H7 (cell line): ENCODE results near the gene KLHL21. TPM values are rescaled to one million over a fixed set of nuclear protein-coding genes. Genes with fewer than 3 reads are reported as not detected.
"Not testable (repeated sequence)": the region's sequence is repeated elsewhere in the genome, so short reads cannot be mapped to it uniquely, and the experiment has no call there.

Experiments
- DNase-seq: peaks from one replicate; pipeline ENCODE4 v3.0.0; 2012
- H3K27me3 ChIP-seq: 2 replicates; pipeline ENCODE4 v1.6.0; 2011; ENCODE audit warnings: mild to moderate bottlenecking, low read length; ENCODE audit not compliant: control insufficient read depth, insufficient read depth
- H3K36me3 ChIP-seq: replicated peaks from 2 replicates; pipeline ENCODE4 v1.5.1; 2011; ENCODE audit warnings: low read length; ENCODE audit not compliant: control insufficient read depth, insufficient read depth
- H3K4me3 ChIP-seq: 2 replicates; pipeline ENCODE4 v1.5.1; 2011; ENCODE audit warnings: low read depth, mild to moderate bottlenecking, control low read depth, low read length, moderate library complexity; ENCODE audit not compliant: insufficient read depth
- total RNA-seq: library from RNA; depleted of rRNA; stranded (reverse); fragments of >200 nt; shearing (Covaris generic); gene quantifications from 2 replicates; pipeline ENCODE4 v1.2.3, GENCODE V29; 2014

Gene KLHL21
- total RNA-seq, 1 experiment from 2014 or later, result 35.0 TPM

DNA sequence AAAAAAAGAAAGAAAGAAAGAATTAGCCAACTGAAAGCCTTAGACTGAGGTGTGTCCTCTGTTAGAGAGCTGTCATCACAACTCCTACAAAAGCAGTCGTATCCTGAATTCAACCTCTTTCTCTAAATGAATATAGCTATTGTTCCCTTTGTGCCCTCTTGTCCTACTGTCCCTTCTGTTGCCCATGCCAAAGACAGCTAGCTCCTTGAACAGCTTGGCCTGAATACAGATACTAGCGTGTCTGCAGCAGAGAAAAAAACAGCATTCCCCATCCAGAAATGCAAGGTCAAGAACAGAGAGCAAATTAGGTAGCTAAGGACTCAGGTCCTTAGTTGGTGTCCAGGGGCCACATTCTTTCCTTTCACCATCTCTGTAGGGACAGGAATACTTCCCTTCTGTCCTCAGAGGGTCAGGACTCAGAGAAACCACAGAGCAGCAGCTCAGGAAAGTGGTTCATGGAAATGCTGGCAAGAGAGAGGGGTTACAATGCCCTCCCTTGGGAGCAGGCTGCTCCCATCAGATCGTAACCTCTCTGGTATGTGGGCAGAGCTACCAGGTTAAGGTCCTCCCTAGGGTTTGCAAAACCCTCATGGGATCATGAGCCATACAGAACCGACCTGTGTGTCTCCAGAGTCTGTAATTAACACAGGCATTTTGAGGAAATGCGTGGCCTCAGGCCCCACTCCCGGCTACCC is 24.7 kb downstream of the KLHL21 start:
- Histone ChIP-seq H3K4me3 (no peak overlapping the region), H3K27me3 (no peaks in the 10 kb centered on the region), H3K36me3 (no peaks in the 10 kb centered on the region; the same call in none of the 2 replicates)
- peak; percentile 41 for DNase-seq

- H3K36me3 ChIP-seq, result no peaks in the 10 kb centered on the region
- H3K27me3 ChIP-seq, result peaks cover 6% of the 10 kb centered on the region; the same call in 1 of the 2 replicates
- H3K4me3 ChIP-seq, result no peak overlapping the region
- DNase-seq, result peak; percentile 43
Measured at GRCh38 chr1:6574818-6575217, 27.9 kb downstream of the KLHL21 start.

DNA sequence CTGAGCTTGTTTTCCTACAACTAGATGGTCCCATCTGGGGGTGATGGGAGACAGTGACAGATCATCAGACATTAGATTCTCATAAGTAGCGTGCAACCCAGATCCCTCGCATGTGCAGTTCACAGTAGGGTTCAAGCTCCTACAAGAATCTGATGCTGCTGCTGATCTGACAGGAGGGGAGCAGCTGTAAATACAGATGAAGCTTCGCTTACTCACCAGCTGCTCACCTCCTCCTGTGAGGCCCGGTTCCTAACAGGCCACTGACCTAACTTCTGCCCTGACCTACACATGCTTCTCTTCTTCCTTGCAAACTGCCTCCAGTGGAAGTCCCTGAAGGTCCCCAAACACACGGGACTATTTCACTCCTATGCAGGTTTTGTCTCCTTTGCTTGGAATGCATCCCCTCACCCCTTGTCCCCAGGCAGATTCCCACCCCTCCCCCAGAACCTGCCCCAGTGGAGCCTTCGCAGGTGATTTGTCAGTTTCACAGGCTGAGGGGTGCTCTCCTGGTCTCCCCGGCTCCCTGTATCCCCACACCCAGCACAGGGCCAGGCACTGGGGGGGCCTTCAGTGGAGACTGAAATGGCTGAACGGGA is 28.5 kb downstream of the KLHL21 start:
- Histone ChIP-seq H3K36me3 (no peaks in the 10 kb centered on the region), H3K4me3 (no peak overlapping the region), H3K27me3 (peaks cover 8% of the 10 kb centered on the region; the same call in 1 of the 2 replicates)
- peak; percentile 58 for DNase-seq

GRCh38 chr1:6572653-6573383 is 29.9 kb downstream of the KLHL21 start:
- no peak overlapping the region for H3K4me3 ChIP-seq
- H3K36me3 ChIP-seq, result no peaks in the 10 kb centered on the region
- H3K27me3 ChIP-seq, result peaks cover 8% of the 10 kb centered on the region; the same call in 1 of the 2 replicates
- peak; percentile 57 for DNase-seq

DNA sequence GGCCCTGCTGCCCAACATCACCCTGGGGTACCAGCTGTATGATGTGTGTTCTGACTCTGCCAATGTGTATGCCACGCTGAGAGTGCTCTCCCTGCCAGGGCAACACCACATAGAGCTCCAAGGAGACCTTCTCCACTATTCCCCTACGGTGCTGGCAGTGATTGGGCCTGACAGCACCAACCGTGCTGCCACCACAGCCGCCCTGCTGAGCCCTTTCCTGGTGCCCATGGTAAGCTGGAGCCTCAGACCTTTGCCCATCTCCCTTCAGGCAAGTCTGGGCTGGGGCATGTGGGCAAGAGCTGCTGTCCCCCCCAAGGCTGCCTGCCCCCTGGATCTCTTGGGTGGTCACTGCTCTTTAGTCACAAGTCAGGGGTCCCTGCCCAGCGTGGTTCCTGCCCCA is 31.7 kb downstream of the KLHL21 start:
- H3K36me3 ChIP-seq, result no peaks in the 10 kb centered on the region
- no peak overlapping the region for H3K4me3 ChIP-seq
- no peak for DNase-seq
- H3K27me3 ChIP-seq, result peaks cover 8% of the 10 kb centered on the region; the same call in 1 of the 2 replicates

DNA sequence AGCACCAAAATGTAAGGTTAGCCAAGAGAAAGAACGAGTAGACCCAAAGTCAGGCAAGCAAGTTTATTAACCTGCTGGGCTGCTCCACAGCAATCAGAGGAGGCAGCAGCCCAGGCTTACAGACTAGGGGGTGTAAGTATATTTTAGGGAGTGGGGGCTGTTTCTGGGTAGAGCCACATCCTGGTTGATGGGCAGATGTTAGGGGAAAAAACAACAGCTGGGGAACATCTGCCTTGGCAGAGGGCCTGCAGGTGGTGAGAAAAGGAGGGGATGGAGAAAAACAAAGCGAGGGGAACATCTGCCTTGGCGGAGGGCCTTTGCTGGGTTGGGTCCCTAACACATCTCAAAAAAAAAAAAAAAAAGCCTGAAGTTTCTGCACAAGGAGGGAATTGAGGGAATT is 32.6 kb downstream of the KLHL21 start:
- peaks cover 8% of the 10 kb centered on the region; the same call in 1 of the 2 replicates for H3K27me3 ChIP-seq
- H3K4me3 ChIP-seq, result no peak overlapping the region
- H3K36me3 ChIP-seq, result no peaks in the 10 kb centered on the region
- no peak for DNase-seq

DNA sequence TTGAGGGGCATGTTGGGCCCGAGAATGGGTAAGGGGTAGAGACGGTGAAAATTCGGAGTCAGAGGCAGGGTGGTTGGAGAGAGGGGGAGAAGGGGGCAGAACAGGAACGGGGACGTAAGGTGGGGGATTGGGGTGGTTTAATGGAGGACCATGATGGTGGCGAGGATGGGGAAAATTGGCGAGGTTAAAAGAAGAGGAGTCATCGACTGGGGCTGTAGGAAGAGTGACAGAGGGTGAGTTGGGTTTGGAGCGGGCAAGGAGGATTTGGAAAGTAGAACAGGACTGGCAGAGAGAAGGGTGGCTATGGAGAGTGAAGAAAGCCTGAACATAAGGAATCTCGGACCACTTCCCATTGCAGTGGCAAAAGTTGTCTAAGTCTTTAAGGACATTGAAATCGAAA is 33.6 kb downstream of the KLHL21 start:
- DNase-seq, result no peak
- no peak overlapping the region for H3K4me3 ChIP-seq
- peaks cover 9% of the 10 kb centered on the region; the same call in 1 of the 2 replicates for H3K27me3 ChIP-seq
- no peaks in the 10 kb centered on the region for H3K36me3 ChIP-seq

- no peak for DNase-seq
- Histone ChIP-seq H3K27me3 (peaks cover 2% of the 10 kb centered on the region; the same call in 1 of the 2 replicates), H3K4me3 (no peak overlapping the region), H3K36me3 (no peaks in the 10 kb centered on the region)
Measured at GRCh38 chr1:6560267-6560666, 42.4 kb downstream of the KLHL21 start.

DNA sequence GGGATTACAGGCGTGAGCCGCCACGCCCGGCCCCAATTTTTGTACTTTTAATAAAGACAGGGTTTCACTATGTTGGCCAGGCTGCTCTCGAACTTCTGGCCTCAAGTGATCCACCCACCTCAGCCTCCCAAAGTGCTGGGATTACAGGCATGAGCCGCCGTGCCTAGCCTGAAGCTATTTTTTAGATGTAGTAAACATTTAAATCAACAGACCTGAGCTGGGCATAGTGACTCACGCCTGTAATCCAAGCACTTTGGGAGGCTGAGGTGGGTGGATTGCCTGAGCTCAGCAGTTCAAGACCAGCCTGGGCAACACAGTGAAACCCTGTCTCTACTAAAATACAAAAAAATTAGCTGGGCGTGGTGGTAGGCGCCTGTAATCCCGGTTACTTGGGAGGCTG is 43.5 kb downstream of the KLHL21 start:
- not testable (repeated sequence) for H3K27me3 ChIP-seq, H3K36me3 ChIP-seq, DNase-seq, H3K4me3 ChIP-seq

DNA sequence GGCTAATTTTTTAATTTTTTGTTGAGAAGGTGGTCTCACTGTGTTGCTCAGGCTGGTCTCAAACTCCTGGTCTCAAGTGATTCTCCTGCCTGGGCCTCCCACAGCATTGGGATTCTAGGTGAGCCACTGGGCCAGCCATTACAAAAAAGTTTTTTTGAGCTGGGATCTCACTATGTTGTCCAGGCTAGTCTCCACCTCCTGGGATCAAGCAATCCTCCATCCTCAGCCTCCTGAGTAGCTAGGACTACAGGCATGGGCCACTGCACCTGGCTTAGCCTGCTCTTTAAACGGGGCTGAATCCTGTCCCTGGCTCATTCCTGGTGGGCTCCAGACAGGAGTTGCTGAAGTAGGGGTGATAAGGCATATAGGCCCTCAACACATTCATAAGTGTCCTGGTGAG is 45.1 kb downstream of the KLHL21 start:
- Histone ChIP-seq H3K27me3 (no peaks in the 10 kb centered on the region), H3K4me3 (no peak overlapping the region), H3K36me3 (no peaks in the 10 kb centered on the region)
- DNase-seq, result no peak

GRCh38 chr1:6554907-6555778 is 47.5 kb downstream of the KLHL21 start, which contains the start of gene TAS1R1:
Gene TAS1R1 (plus strand): TSS chr1:6555307. CDS start chr1:6555374, 67 bp downstream.
- H3K27me3 ChIP-seq, result no peaks in the 10 kb centered on the region
- H3K36me3 ChIP-seq, result peaks cover 4% of the 10 kb centered on the region
- peak within 1 kb of the TSS; percentile 98 for H3K4me3 ChIP-seq
- peak; percentile 55 for DNase-seq

DNA sequence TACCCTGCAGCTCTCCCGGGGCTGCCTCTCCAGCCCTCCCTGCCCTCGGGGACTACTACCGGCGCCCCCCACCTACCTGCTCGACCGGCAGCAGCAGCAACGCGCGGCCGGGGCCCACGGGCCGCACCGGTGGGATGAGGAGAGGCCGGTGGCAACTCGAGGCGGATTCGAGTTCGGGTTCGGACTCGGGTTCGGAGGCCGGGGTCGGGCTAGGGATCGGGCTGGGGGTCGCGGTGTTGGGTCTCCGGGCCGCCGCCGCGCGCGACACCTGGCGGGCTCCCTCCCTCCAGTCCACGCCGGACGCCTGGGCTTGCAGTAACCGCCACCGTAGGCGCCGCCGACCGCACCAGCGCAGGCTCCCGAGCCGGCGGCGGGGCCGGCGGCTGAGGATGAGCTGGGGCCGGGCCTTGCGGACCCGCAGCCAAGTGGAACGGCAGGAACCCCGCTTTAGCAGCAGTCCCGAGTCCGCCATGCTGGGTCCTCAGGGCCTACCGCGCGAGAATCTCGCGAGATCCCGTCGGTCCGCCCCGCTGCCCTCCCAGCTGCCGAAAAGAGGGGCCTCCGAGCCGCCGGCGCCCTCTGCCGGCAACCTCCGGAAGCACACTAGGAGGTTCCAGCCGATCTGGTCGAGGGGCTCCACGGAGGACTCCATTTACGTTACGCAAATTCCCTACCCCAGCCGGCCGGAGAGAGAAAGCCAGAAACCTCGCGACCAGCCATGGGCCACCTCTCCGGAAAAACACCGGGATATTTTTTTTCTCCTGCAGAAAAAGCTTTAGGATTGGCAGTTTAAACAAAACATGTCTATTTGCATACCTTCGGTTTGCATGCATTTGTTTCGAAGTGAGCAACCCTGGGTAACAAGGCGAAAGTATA is 48.4 kb downstream of the KLHL21 start, which contains the start of gene NOL9:
NOL9 (minus strand) TSS at position 483 of the 876 bp plus-strand sequence; CDS start at position 472, 11 bp downstream.
- peak; percentile 99 for DNase-seq
- peak within 1 kb of the TSS; percentile 98 for H3K4me3 ChIP-seq
- peaks cover 6% of the 10 kb centered on the region for H3K36me3 ChIP-seq
- H3K27me3 ChIP-seq, result no peaks in the 10 kb centered on the region

- Histone ChIP-seq H3K36me3 (peaks cover 38% of the 10 kb centered on the region), H3K4me3 (no peak overlapping the region), H3K27me3 (no peaks in the 10 kb centered on the region)
- DNase-seq, result no peak
Measured at GRCh38 chr1:6547301-6547700, 55.4 kb downstream of the KLHL21 start.
